Choroid plexus epithelial cell (primary cell): Measurements from ENCODE around the gene YTHDF1.

Experiments used
- DNase-seq: peaks from one replicate; pipeline ENCODE4 v3.0.0-alpha.2; 2010; ENCODE audit warnings: low read depth
- H3K4me3 ChIP-seq: 2 replicates; pipeline ENCODE4 v1.5.1; 2011; ENCODE audit warnings: low read depth, mild to moderate bottlenecking, control low read depth, low read length, moderate library complexity
- TF ChIP-seq, protein P1 (sequence below): conservative IDR thresholded peaks from 2 replicates; pipeline ENCODE4 v1.5.1; 2011; ENCODE audit warnings: low read depth, mild to moderate bottlenecking, control low read depth, inconsistent platforms, low read length, moderate library complexity

Gene YTHDF1

GRCh38 chr20:63241272-63241671, 25.3 kb upstream of the YTHDF1 start:
- DNase-seq = no peak
- TF ChIP-seq, protein P1, sequence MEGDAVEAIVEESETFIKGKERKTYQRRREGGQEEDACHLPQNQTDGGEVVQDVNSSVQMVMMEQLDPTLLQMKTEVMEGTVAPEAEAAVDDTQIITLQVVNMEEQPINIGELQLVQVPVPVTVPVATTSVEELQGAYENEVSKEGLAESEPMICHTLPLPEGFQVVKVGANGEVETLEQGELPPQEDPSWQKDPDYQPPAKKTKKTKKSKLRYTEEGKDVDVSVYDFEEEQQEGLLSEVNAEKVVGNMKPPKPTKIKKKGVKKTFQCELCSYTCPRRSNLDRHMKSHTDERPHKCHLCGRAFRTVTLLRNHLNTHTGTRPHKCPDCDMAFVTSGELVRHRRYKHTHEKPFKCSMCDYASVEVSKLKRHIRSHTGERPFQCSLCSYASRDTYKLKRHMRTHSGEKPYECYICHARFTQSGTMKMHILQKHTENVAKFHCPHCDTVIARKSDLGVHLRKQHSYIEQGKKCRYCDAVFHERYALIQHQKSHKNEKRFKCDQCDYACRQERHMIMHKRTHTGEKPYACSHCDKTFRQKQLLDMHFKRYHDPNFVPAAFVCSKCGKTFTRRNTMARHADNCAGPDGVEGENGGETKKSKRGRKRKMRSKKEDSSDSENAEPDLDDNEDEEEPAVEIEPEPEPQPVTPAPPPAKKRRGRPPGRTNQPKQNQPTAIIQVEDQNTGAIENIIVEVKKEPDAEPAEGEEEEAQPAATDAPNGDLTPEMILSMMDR = no peak

DNA sequence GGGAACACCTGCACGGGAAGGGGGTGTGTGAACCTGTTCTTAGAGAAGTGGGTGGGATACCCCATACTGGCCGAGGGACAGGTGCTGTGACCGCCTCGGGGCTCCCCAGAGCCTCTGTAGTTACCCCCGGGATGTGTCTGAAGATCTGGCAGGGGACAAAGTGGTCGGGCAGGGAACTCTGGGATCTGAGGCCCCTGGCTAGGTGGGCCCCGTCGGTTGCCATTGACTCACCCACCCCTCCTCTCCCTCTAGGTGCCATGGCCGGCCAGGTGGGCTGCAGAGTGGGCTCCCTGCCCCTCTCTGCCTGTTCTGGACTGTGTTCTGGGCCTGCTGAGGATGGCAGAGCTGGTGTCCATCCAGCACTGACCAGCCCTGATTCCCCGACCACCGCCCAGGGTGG, 24.1 kb upstream of the YTHDF1 start:
- no peak for DNase-seq
- TF ChIP-seq, protein P1 = no peak
- no peak overlapping the region for H3K4me3 ChIP-seq

More at GRCh38 chr20:63241272-63241671, 25.3 kb upstream of the YTHDF1 start:
- no peak overlapping the region for H3K4me3 ChIP-seq

- DNase-seq = no peak
- H3K4me3 ChIP-seq = no peak overlapping the region
- TF ChIP-seq, protein P1 = no peak
Measured at GRCh38 chr20:63239431-63239830, 23.5 kb upstream of the YTHDF1 start.

GRCh38 chr20:63238514-63239125, 22.7 kb upstream of the YTHDF1 start:
- DNase-seq = no peak

DNA sequence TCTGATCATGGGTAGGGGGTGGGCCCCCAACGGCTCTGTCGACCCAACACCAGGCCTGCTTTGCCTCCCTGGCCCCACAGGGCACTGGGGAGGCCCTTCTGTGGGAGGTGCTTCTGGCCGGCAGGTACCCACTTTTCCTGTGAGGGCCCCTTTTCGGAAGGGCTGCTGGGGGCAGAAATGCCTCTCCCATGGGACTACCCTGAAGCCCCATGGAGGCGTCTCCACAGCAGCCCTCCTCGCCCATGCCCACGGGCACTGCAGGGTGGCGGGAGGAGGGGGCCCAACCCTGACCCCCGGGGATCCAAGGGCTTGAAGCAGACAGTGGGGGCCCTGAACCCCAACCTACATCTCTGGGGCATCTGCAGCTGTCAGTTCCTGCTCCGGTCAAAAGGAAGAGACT, 22.1 kb upstream of the YTHDF1 start:
- TF ChIP-seq, protein P1 = no peak
- H3K4me3 ChIP-seq = no peak overlapping the region
- no peak for DNase-seq

More at GRCh38 chr20:63238514-63239125, 22.7 kb upstream of the YTHDF1 start:
- no peak overlapping the region for H3K4me3 ChIP-seq
- TF ChIP-seq, protein P1 = no peak

DNA sequence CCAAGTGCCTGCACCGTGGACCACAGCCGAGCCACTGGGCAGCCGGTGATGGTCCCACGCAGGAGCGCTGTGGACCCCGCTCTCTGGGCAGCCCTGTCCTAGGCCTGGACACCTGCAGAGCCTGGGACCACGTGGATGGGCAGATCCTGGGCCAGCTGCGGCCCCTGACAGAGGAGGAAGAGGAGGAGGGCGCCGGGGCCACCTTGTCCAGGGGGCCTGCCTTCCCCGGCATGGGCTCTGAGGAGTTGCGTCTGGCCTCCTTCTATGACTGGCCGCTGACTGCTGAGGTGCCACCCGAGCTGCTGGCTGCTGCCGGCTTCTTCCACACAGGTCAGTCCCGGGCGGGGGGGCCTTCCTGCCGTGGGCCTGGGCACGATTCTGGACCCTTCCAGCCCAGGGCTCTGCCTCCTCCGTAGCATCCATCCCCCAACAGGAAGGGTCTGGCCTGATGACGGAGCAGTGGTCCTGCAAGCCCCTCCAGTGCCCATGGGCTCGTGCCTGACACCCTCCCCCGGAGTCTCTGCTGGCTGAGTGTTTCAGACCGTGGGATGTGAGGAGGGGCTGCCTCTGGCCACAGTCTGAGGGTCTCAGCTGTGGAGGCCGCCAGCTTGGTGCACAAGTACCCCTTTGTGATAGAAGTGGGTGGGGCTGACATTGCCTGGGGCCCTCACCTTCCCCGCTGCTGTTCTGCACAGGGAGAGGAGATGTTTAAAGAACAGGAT, 20.3 kb upstream of the YTHDF1 start:
- no peak overlapping the region for H3K4me3 ChIP-seq
- DNase-seq = no peak
- TF ChIP-seq, protein P1 = no peak

- TF ChIP-seq, protein P1 = no peak
- H3K4me3 ChIP-seq = no peak within 1 kb of the TSS
- DNase-seq = no peak
Measured at GRCh38 chr20:63235399-63235983, 19.6 kb upstream of the YTHDF1 start, which contains the start of gene BIRC7. Gene BIRC7, plus strand, starts transcription at chr20:63235905. Its CDS starts 192 bp downstream, at chr20:63236097.
